Effector CD8-positive, alpha-beta T cell (primary cell): ENCODE measurements around the gene OR8D1.
"Not testable (repeated sequence)": the region's sequence is repeated elsewhere in the genome, so short reads cannot be mapped to it uniquely, and the experiment has no call there.

Experiments
- DNase-seq: peaks from one replicate; lab custom pipeline; 2025; lab: John Stamatoyannopoulos, UW

OR8D1 gene

GRCh38 chr11:124285610-124286344 is 28.0 kb downstream of the OR8D1 start:
- DNase-seq = no peak

DNA sequence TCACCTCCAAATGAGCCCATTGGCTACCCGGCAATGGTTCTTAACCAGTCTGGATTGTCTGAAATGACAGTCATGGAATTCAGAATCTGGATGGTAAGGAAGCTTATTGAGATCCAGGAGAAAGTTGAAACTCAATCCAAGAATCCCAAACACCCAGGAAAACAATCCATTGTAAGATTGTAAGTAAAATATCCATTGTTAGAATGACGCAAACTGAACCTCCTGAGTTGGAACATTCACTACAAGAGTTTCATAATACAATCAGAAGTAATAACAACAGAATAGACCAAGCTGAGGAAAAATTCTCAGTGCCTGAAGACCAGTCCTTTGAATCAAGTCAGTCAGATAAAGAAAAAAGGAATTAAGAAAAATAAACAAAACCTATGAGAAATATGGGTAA is 35.5 kb downstream of the OR8D1 start:
- DNase-seq = no peak

DNA sequence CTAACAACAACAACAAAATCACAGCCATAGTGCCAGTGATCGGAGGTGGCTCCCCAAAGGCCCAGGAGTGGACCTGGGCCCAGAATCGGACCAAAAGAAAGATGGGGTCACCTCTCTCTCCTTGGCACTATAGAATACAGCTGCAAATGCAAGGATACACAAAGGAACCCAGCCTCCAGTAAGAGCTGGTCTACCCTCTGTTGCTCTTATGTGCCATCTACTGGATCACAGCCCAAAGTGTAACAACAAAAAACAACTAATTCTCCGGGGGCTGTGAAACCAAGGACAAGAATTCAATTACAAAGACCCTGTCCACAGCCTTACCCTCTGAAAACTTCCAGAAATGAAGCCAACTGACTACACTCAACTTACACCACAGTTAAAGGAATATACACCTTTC is 35.9 kb downstream of the OR8D1 start:
- DNase-seq = no peak

DNA sequence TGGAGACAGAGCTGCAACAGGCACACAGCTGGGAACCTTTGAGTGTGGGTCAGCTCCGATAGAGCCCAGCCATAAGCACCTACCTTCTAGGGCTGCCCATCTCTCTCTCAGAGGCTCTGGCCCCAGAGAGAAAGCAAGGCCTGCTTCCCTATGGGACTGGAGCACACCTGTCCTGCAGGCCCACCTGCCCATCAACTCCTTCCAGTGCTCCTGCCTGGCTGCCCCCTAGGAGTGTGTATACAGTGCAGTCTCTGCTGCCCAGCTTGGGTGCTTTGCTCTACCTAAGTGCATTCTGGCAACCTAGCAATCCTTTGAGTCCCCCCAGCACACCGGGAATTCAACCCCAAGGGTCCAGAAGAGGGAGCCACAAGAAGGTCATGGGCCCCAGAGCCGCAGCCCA is 36.5 kb downstream of the OR8D1 start:
- DNase-seq = no peak

DNA sequence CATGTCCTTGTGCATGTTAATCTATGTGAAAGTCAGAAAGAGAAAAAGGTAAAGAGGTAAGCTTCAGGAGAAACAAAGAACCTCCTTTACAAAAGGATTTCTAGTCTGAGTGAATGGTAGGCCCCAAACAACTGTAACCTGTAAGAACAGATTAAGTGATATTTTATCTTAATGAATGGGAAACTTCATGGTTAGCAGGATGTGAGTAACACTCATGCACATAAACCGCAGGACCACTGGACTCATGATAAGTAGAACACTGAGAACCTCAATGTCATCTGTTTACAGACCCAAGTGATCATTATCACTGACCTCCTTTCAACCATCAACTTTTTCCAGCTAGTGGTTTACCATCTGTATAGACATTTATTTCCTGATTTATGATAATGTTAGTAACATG is 37.7 kb downstream of the OR8D1 start:
- no peak for DNase-seq

DNA sequence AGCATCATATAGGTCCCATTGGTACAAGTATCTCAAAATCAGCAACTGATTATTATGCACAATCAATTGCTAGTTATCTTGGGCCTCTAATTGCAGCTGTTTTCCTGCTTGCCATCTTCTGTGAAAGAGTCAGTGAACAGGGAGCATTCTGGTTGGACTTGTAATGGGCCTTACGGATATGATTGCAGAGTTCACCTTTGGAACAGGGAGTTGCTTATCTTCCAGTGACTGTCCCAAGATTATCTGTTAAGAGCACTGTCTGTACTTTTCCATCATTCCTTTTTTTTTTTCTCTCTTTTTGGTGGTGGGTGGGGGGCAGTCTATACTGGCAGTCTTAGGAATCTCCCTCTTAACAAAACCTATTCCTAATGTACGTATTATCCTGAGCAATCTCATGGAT is 39.7 kb downstream of the OR8D1 start:
- DNase-seq = no peak

- not testable (repeated sequence) for DNase-seq
Observed at GRCh38 chr11:124270886-124271285, 42.9 kb downstream of the OR8D1 start.

DNA sequence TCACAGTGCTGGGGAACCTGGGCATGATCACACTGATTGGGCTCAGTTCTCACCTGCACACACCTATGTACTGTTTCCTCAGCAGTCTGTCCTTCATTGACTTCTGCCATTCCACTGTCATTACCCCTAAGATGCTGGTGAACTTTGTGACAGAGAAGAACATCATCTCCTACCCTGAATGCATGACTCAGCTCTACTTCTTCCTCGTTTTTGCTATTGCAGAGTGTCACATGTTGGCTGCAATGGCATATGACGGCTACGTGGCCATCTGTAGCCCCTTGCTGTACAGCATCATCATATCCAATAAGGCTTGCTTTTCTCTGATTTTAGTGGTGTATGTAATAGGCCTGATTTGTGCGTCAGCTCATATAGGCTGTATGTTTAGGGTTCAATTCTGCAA is 48.7 kb downstream of the OR8D1 start:
- not testable (repeated sequence) for DNase-seq

- DNase-seq = no peak
Observed at GRCh38 chr11:124256076-124256475, 57.7 kb downstream of the OR8D1 start, which contains the start of gene OR8G5. Gene OR8G5 (plus strand): TSS chr11:124256376. CDS start chr11:124264932, 8,556 bp downstream.
